ENCODE measurements around the gene VTI1B. TPM values are rescaled to one million over a fixed set of nuclear protein-coding genes. Genes with fewer than 3 reads are reported as not detected.
A peak's percentile ranks its signal among the peaks of the same experiment; 100 is the strongest.

VTI1B gene
- total RNA-seq, 1 donor from 2014 or later = 114 TPM

GRCh38 chr14:67690011-67690410 is 15.6 kb upstream of the VTI1B start:
- ATAC-seq = no peak
- intact Hi-C loops (cut with DNase I) = no loop called here
- no peak for DNase-seq (ENCODE audit: missing footprints)

- ATAC-seq (no peak), DNase-seq (ENCODE audit: missing footprints) (no peak)
- intact Hi-C loops (cut with DNase I) = no loop called here
These were observed 9.4 kb upstream of the VTI1B start for GRCh38 chr14:67683842-67684241.

DNA sequence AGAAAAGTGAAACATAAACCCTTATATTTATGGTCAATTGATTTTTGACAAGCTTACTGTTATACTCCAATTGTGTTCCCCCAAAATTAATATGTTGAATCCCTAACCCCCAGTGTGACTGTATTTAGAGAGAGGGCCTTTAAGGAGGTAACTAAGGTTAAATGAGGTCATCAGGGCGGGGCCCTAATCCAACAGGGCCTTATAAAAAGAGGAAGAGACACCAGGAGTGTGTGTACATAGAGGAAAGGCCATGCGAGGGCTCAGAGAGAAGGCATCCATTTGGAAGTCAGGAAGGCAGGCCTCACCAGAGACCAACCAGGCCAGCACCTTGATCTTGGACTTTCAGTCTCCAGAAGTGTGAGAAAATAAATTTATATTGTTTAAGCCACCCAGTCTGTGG is 6.5 kb upstream of the VTI1B start:
- no peak for ATAC-seq
- intact Hi-C loops (cut with DNase I) = no loop called here
- DNase-seq (ENCODE audit: missing footprints) = no peak

GRCh38 chr14:67680121-67680602 is 5.7 kb upstream of the VTI1B start:
- DNase-seq (ENCODE audit: missing footprints) = no peak
- ATAC-seq = no peak
- intact Hi-C loops (cut with DNase I) = no loop called here

DNA sequence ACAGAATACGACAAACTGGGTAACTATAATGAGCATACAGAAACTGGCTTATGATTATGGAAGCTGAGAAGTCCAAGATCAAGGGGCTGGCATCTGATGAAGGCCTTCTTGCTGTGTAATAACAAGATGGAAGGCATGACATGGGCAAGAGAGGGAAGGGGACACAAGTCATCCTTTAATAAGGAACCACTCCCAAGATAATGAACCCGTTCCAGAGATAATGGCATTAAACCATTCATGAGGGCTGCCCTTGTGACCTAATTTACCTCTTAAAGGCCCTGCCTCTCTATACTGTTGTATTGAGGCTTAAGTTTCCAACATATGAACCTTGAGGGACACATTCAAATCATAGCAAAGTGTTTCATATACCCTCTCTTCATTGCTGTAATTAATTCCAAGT is 4.6 kb upstream of the VTI1B start:
- ATAC-seq = no peak
- no peak for DNase-seq (ENCODE audit: missing footprints)
- intact Hi-C loops (cut with DNase I) = no loop called here

- DNase-seq (ENCODE audit: missing footprints) (no peak), ATAC-seq (no peak)
- intact Hi-C loops (cut with DNase I) = loop anchor here (2.0 kb wide), 1 partner anchor 20 kb away; the partner anchor contains the start of gene RDH11
These were observed 769 bp upstream of the VTI1B start for GRCh38 chr14:67675219-67675582.

DNA sequence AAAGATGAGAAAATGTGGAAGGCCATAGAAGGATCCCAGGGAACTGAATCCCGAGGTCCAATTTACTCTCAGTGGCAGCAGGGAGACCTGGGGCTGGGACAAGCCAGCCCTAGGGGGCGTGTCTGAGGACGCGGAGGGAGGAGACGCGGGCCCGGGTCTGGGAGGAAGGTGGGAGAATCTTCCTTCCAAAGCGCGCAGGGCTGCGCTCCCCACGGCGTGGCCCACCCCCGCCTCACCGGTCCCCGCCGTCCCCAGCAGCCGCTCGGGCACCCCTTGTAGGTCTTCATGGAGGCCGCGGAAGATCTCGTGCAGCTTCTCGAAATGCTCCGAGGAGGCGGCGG is 323 bp downstream of the VTI1B start:
- DNase-seq (ENCODE audit: missing footprints) (peak; percentile 90), ATAC-seq (peak; percentile 87)
- intact Hi-C loops (cut with DNase I) = loop anchor here (2.0 to 5.0 kb wide), 3 partner anchors 21 to 72 kb away; partner anchors contain the start of genes PIGH and RDH11

DNA sequence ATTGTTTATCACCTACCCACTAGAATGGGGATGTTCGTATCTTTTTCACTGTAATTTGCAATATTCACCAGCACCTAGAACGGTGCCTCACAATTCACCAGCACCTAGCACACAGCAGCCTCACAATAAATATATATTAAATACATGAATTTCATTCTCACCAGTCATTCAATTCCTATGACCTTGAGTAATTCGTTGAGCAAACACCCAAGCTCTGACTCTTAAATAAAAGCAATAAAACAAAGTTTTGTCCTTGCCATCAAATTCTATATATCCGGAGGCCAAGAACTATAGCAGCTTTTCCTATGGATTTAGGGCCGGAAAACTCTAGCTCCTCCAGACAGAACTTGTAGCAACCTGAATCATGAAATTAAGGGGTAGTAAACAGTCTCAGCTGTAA is 981 bp downstream of the VTI1B start:
- DNase-seq (ENCODE audit: missing footprints) (no peak), ATAC-seq (no peak)
- intact Hi-C loops (cut with DNase I) = loop anchor here (5.0 kb wide), 2 partner anchors 34 to 71 kb away; partner anchors contain the start of gene PIGH

GRCh38 chr14:67668559-67668958 is 5.9 kb downstream of the VTI1B start:
- no peak for DNase-seq (ENCODE audit: missing footprints)
- no peak for ATAC-seq
- intact Hi-C loops (cut with DNase I) = no loop called here

DNA sequence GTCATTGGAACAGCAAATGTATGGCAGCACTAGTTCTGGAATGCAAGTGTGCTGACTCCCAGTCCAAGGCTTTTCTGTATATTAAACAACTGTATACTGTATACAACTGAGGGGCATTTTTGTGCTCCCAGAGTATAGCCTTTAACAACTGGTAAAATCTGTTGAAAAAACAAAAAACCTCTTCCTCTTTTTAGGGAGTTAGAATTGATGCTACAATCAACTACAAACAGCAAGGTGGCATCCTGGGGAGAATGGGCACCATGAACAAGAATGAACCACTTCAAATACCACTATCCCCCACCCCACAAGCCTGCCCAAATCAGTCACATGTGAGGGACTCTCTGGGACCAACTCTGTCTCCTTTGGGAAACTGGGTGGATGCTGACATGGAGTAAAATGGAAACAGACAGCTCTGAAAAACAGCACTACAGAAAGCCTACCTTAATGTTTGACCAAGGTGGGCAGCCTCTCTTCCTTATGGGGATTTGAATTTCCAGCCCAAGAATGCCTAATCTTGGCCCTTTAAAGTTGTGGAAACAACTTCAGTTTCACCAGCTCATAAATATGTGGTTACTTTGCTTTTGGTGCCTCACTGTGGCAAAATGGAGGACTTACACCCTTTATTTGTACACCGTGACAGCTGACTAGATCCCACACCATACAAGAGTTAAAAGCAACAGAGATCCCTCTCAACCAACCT is 7.5 kb downstream of the VTI1B start:
- DNase-seq (ENCODE audit: missing footprints) = no peak
- intact Hi-C loops (cut with DNase I) = loop anchor here (2.0 kb wide), 1 partner anchor 48 kb away; the partner anchor contains the start of gene ARG2
- ATAC-seq = peak; percentile 64

GRCh38 chr14:67665868-67666267 is 8.6 kb downstream of the VTI1B start:
- DNase-seq (ENCODE audit: missing footprints) = no peak
- ATAC-seq = no peak
- intact Hi-C loops (cut with DNase I) = loop anchor here (2.0 kb wide), 1 partner anchor 47 kb away; the partner anchor contains the start of gene ARG2

DNA sequence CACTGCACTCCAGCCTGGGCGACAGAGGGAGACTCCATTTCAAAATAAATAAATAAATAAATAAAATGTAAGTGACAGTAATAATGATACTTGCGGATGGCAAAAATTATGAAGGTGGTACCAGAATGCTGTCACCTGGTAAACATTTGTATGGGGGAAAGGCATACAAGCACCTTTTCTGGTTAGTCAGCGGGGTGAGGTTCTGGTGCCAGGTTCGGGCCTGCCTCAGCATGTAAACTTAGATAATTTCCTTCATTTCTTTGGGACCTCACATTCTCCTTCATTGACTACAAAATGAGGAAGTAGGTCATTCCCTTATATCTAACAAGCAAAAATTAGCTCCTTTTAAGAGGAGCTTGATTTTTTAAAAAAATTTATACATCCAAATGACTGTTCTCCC is 10.8 kb downstream of the VTI1B start:
- intact Hi-C loops (cut with DNase I) = no loop called here
- DNase-seq (ENCODE audit: missing footprints) = no peak
- ATAC-seq = no peak

DNA sequence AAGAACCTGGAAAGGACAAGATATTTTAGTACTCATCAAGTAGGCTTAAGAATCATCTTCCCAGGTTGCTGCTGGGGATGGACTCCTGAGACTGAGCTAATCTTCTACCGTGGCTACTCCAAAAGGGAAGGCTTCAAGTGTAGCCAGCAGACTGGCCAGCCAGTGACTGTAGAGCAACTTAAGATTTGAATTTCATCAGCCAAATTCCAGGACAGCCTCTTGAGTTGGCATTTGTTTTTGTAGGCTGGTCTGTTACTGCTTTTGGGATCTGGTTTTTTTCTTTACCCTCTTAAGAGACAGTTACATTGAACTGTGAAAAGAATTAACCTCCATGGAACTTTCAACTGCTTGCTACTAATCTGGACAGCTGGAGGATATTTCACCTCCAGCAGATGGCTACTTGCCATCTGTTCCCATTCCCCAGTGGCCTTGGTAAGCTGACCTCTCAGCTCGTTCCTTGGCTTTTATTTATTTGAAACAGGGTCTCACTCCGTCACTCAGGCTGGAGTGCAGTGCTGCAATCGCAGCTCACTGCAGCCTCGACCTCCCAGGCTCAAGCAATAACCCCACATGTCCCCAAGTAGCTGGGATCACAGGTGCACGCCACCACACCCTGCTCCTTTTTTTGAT is 20.7 kb downstream of the VTI1B start:
- ATAC-seq (no peak), DNase-seq (ENCODE audit: missing footprints) (no peak)
- intact Hi-C loops (cut with DNase I) = no loop called here

- DNase-seq (ENCODE audit: missing footprints) (no peak), ATAC-seq (no peak)
- intact Hi-C loops (cut with DNase I) = no loop called here
These were observed 22.2 kb downstream of the VTI1B start for GRCh38 chr14:67652189-67652588.

- intact Hi-C loops (cut with DNase I) = no loop called here
- DNase-seq (ENCODE audit: missing footprints) (no peak), ATAC-seq (no peak)
These were observed 23.7 kb downstream of the VTI1B start for GRCh38 chr14:67650694-67651093.

DNA sequence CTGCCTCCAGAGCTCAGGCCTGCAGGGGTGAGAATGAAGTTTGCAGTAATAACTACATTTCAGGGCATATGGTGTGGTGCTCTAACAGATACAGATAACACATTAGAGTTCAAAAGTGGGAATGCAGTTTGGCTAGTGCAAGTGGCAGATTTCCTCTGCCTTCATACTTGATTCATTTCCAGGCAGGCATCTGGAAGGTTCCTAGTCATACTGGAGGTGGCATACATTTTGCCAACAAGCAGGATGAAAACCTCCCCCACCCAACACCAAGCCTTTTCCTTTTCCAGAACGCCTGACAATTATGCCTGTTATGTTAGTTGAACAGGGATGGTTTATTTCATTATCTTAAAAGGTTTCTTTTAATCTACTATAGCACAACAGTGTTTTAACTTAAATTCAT is 24.3 kb downstream of the VTI1B start:
- intact Hi-C loops (cut with DNase I) = no loop called here
- DNase-seq (ENCODE audit: missing footprints) (no peak), ATAC-seq (no peak)

- ATAC-seq = no peak
- no peak for DNase-seq (ENCODE audit: missing footprints)
- intact Hi-C loops (cut with DNase I) = no loop called here
These were observed 28.3 kb downstream of the VTI1B start for GRCh38 chr14:67646131-67646530.

- intact Hi-C loops (cut with DNase I) = no loop called here
- DNase-seq (ENCODE audit: missing footprints) (no peak), ATAC-seq (peak; percentile 70)
These were observed 29.0 kb downstream of the VTI1B start for GRCh38 chr14:67645414-67645813.

- intact Hi-C loops (cut with DNase I) = no loop called here
- ATAC-seq (no peak), DNase-seq (ENCODE audit: missing footprints) (no peak)
These were observed 30.0 kb downstream of the VTI1B start for GRCh38 chr14:67644428-67644827.

DNA sequence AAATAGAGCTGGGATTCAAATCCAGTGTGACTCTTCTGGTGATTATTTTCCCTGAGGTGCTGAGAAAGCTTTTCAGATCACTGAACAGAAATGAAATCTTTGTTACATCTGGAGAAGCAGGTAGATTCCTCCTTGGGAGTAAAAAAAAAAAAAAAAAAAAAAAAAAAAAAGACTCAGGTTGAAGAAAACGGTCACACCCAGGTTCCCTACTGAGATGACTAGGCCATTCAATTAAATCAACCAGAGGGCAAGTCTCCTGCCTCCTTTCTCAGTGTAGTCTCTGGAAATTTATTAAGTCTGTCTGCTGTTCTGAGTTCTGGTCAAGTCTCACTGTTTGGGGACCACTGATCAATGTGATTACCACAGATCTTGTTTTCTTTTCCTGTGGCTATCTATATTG is 30.7 kb downstream of the VTI1B start:
- DNase-seq (ENCODE audit: missing footprints) = no peak
- ATAC-seq = no peak
- intact Hi-C loops (cut with DNase I) = no loop called here
